ENCODE measurements around the gene PLSCR4.

Gene PLSCR4

DNA sequence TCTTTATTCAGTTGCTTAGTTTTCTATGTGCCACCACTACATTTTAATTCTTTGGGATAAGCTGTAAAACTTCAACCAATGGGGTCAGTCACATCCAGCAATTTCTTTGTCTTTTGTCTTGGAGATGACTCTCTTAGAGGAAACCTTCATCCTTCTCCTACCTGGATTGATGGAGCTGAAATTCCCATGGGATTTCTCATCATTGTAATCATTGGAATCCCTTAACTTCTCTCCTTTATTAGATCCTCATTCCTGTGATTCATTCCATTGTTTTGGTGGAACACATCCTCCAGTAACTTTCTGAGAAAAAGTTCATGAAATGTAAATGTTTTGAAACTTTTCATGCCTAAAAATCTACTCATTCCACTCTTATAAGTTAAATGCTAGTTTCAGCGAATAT, 80.3 kb downstream of the PLSCR4 start:
- WGBS, 2 experiments (ENCODE audit: insufficient coverage in 2 of 2) = no CpG with 5 or more reads among the region's 1 CpG
- Histone ChIP-seq H3K4me1 (ENCODE audit: control insufficient read depth, insufficient read depth, low read length, poor library complexity, severe bottlenecking) (peaks cover 5% of the 10 kb centered on the region), H3K4me3 (ENCODE audit: extremely low read depth, insufficient read depth, low read length, poor library complexity, severe bottlenecking) (no peak overlapping the region), H3K36me3 (ENCODE audit: control insufficient read depth, insufficient read depth, low read length) (no peaks in the 10 kb centered on the region), H3K27ac (ENCODE audit: low read depth, low read length, severe bottlenecking) (no peak overlapping the region), H3K9me3 (ENCODE audit: control insufficient read depth, low read length) (peaks cover 3% of the 10 kb centered on the region)

GRCh38 chr3:146169891-146170290, 81.0 kb downstream of the PLSCR4 start:
- Histone ChIP-seq H3K4me3 (ENCODE audit: extremely low read depth, insufficient read depth, low read length, poor library complexity, severe bottlenecking) (no peak overlapping the region), H3K4me1 (ENCODE audit: control insufficient read depth, insufficient read depth, low read length, poor library complexity, severe bottlenecking) (peaks cover 5% of the 10 kb centered on the region), H3K9me3 (ENCODE audit: control insufficient read depth, low read length) (peaks cover 3% of the 10 kb centered on the region), H3K27ac (ENCODE audit: low read depth, low read length, severe bottlenecking) (no peak overlapping the region), H3K36me3 (ENCODE audit: control insufficient read depth, insufficient read depth, low read length) (no peaks in the 10 kb centered on the region)
- 100% methylated on average over 1 of the region's 1 CpG; no CpG with 5 or more reads in 1 of the 2 experiments for WGBS, 2 experiments (ENCODE audit: insufficient coverage in 2 of 2)

- no peak overlapping the region for H3K4me3 ChIP-seq (ENCODE audit: extremely low read depth, insufficient read depth, low read length, poor library complexity, severe bottlenecking)
- H3K9me3 ChIP-seq (ENCODE audit: control insufficient read depth, low read length) = peaks cover 3% of the 10 kb centered on the region
- peaks cover 5% of the 10 kb centered on the region for H3K4me1 ChIP-seq (ENCODE audit: control insufficient read depth, insufficient read depth, low read length, poor library complexity, severe bottlenecking)
- no peaks in the 10 kb centered on the region for H3K36me3 ChIP-seq (ENCODE audit: control insufficient read depth, insufficient read depth, low read length)
- H3K27ac ChIP-seq (ENCODE audit: low read depth, low read length, severe bottlenecking) = peak overlapping the region; percentile 63
- 65% methylated on average over 2 of the region's 3 CpGs; no CpG with 5 or more reads in 1 of the 2 experiments for WGBS, 2 experiments (ENCODE audit: insufficient coverage in 2 of 2)
These were observed 84.1 kb downstream of the PLSCR4 start for GRCh38 chr3:146166826-146167225.

GRCh38 chr3:146166415-146166821, 84.5 kb downstream of the PLSCR4 start:
- peaks cover 3% of the 10 kb centered on the region for H3K9me3 ChIP-seq (ENCODE audit: control insufficient read depth, low read length)
- 100% methylated on average over 2 to 3 of the region's 4 CpGs for WGBS, 2 experiments (ENCODE audit: insufficient coverage in 2 of 2)
- peaks cover 10% of the 10 kb centered on the region for H3K4me1 ChIP-seq (ENCODE audit: control insufficient read depth, insufficient read depth, low read length, poor library complexity, severe bottlenecking)
- H3K27ac ChIP-seq (ENCODE audit: low read depth, low read length, severe bottlenecking) = peak overlapping the region; percentile 63
- H3K36me3 ChIP-seq (ENCODE audit: control insufficient read depth, insufficient read depth, low read length) = no peaks in the 10 kb centered on the region
- H3K4me3 ChIP-seq (ENCODE audit: extremely low read depth, insufficient read depth, low read length, poor library complexity, severe bottlenecking) = no peak overlapping the region

- no peak overlapping the region for H3K27ac ChIP-seq (ENCODE audit: low read depth, low read length, severe bottlenecking)
- WGBS, 2 experiments (ENCODE audit: insufficient coverage in 2 of 2) = no CpG with 5 or more reads among the region's 2 CpGs
- H3K4me1 ChIP-seq (ENCODE audit: control insufficient read depth, insufficient read depth, low read length, poor library complexity, severe bottlenecking) = peaks cover 10% of the 10 kb centered on the region
- no peak overlapping the region for H3K4me3 ChIP-seq (ENCODE audit: extremely low read depth, insufficient read depth, low read length, poor library complexity, severe bottlenecking)
- H3K9me3 ChIP-seq (ENCODE audit: control insufficient read depth, low read length) = peaks cover 3% of the 10 kb centered on the region
- no peaks in the 10 kb centered on the region for H3K36me3 ChIP-seq (ENCODE audit: control insufficient read depth, insufficient read depth, low read length)
These were observed 85.0 kb downstream of the PLSCR4 start for GRCh38 chr3:146165877-146166276.

DNA sequence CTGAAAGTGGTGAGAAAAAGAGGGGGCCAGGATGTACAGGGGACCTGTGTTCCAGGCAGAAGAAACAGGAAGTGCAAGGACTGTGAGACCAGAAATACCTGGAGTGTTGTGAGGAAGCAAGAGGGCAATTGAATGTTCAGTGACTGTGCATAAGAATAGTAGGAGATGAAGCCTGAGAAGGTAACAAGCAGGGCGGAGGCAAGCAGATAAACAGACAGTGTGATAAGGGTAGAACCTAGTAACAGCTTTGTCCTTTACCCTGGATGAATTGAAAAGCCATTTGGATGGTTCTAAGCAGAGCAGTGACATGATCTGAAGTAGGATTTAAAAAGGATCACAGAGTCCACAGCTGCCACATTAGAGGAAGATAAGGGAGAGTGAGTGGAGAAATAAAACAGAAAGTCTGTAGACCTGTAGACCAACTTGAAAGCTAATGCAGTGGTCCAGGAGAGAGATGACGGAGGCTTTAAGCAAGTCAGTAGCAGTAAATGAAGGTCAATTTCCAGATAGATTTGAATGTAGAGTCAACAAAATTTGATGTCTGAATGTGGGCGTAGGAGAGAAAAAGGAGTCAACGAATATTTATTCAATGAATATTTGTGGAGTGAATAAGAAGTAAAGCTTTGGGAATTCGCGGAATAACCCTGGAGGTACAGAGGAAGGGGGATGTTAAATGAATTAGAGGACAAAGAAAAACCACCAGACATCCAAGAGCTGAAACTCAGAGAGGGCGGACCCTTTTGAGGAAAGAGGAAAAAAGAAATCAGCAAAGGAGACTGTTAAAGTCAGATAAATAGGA, 85.7 kb downstream of the PLSCR4 start:
- WGBS, 2 experiments (ENCODE audit: insufficient coverage in 2 of 2) = 91 to 95% methylated on average over 5 to 7 of the region's 7 CpGs
- Histone ChIP-seq H3K4me1 (ENCODE audit: control insufficient read depth, insufficient read depth, low read length, poor library complexity, severe bottlenecking) (peaks cover 10% of the 10 kb centered on the region), H3K36me3 (ENCODE audit: control insufficient read depth, insufficient read depth, low read length) (no peaks in the 10 kb centered on the region), H3K4me3 (ENCODE audit: extremely low read depth, insufficient read depth, low read length, poor library complexity, severe bottlenecking) (no peak overlapping the region), H3K9me3 (ENCODE audit: control insufficient read depth, low read length) (peaks cover 3% of the 10 kb centered on the region), H3K27ac (ENCODE audit: low read depth, low read length, severe bottlenecking) (no peak overlapping the region)

DNA sequence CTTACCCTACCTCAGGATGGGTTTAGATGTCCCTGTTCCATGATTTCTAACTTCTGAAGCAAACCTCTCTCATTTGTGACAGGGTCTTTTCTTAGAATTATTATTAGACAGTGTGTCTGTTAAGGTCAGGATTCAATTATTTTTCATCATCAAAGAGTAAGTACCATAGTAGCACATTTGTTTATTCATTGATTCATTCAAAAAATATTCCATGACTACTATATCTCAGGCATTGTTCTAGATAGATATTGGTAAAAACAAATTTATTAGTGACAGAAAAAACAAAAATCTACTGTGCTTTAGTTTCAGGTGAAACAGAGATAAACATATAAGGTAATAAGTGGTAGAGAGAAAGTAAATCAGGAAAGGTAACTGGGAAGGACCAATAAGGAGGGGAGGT, 86.4 kb downstream of the PLSCR4 start:
- H3K27ac ChIP-seq (ENCODE audit: low read depth, low read length, severe bottlenecking) = no peak overlapping the region
- H3K4me3 ChIP-seq (ENCODE audit: extremely low read depth, insufficient read depth, low read length, poor library complexity, severe bottlenecking) = no peak overlapping the region
- no peaks in the 10 kb centered on the region for H3K36me3 ChIP-seq (ENCODE audit: control insufficient read depth, insufficient read depth, low read length)
- no peaks in the 10 kb centered on the region for H3K9me3 ChIP-seq (ENCODE audit: control insufficient read depth, low read length)
- peaks cover 10% of the 10 kb centered on the region for H3K4me1 ChIP-seq (ENCODE audit: control insufficient read depth, insufficient read depth, low read length, poor library complexity, severe bottlenecking)

- Histone ChIP-seq H3K4me3 (ENCODE audit: extremely low read depth, insufficient read depth, low read length, poor library complexity, severe bottlenecking) (no peak overlapping the region), H3K27ac (ENCODE audit: low read depth, low read length, severe bottlenecking) (no peak overlapping the region), H3K9me3 (ENCODE audit: control insufficient read depth, low read length) (no peaks in the 10 kb centered on the region), H3K36me3 (ENCODE audit: control insufficient read depth, insufficient read depth, low read length) (no peaks in the 10 kb centered on the region), H3K4me1 (ENCODE audit: control insufficient read depth, insufficient read depth, low read length, poor library complexity, severe bottlenecking) (peaks cover 10% of the 10 kb centered on the region)
These were observed 86.8 kb downstream of the PLSCR4 start for GRCh38 chr3:146164071-146164470.

DNA sequence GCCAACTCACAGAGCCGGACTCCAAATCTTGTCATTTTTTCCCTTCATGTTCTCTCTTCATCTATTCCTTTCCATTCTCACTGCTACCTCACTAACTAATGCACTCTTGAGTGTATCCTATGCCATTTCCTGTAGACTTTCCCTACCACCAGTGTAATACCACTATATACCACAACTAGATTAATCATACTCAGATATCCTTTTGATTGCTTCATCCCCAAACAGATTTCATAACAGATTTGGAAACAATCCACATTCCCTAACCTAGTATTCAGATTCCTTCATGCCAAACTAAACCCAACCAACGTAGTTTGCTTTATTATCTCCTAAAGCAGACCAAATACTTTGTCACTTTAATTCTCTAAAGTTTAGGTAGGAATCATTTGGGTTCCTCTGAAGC, 87.3 kb downstream of the PLSCR4 start:
- 94 to 100% methylated on average over 1 of the region's 2 CpGs for WGBS, 2 experiments (ENCODE audit: insufficient coverage in 2 of 2)
- Histone ChIP-seq H3K36me3 (ENCODE audit: control insufficient read depth, insufficient read depth, low read length) (no peaks in the 10 kb centered on the region), H3K27ac (ENCODE audit: low read depth, low read length, severe bottlenecking) (no peak overlapping the region), H3K4me1 (ENCODE audit: control insufficient read depth, insufficient read depth, low read length, poor library complexity, severe bottlenecking) (peaks cover 10% of the 10 kb centered on the region), H3K4me3 (ENCODE audit: extremely low read depth, insufficient read depth, low read length, poor library complexity, severe bottlenecking) (no peak overlapping the region), H3K9me3 (ENCODE audit: control insufficient read depth, low read length) (no peaks in the 10 kb centered on the region)

DNA sequence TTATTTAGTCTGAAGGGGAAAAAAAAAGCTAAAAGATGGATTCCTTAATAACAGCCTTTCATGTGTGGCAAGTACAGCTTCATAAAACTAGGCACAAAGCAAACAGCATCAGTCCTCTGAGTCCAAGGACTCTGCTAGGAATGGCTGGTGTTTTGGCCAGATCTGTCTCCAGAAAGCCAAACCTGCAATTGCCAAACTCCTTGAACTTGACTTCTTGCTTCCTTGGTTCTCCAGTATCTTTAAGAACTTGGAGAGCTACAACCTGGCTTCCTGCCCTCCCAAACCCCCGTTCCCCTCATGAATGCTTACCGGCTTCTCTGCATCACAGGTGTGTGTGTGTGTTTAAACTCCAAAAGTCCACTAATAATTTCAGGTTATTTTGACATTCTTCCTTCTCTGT, 88.3 kb downstream of the PLSCR4 start:
- no CpG with 5 or more reads among the region's 2 CpGs for WGBS, 2 experiments (ENCODE audit: insufficient coverage in 2 of 2)
- peaks cover 10% of the 10 kb centered on the region for H3K4me1 ChIP-seq (ENCODE audit: control insufficient read depth, insufficient read depth, low read length, poor library complexity, severe bottlenecking)
- H3K36me3 ChIP-seq (ENCODE audit: control insufficient read depth, insufficient read depth, low read length) = no peaks in the 10 kb centered on the region
- no peak overlapping the region for H3K27ac ChIP-seq (ENCODE audit: low read depth, low read length, severe bottlenecking)
- no peak overlapping the region for H3K4me3 ChIP-seq (ENCODE audit: extremely low read depth, insufficient read depth, low read length, poor library complexity, severe bottlenecking)
- no peaks in the 10 kb centered on the region for H3K9me3 ChIP-seq (ENCODE audit: control insufficient read depth, low read length)

- H3K27ac ChIP-seq (ENCODE audit: low read depth, low read length, severe bottlenecking) = peak overlapping the region; percentile 84
- 81 to 92% methylated on average over 11 to 14 of the region's 15 CpGs for WGBS, 2 experiments (ENCODE audit: insufficient coverage in 2 of 2)
- H3K9me3 ChIP-seq (ENCODE audit: control insufficient read depth, low read length) = no peaks in the 10 kb centered on the region
- peaks cover 10% of the 10 kb centered on the region for H3K4me1 ChIP-seq (ENCODE audit: control insufficient read depth, insufficient read depth, low read length, poor library complexity, severe bottlenecking)
- no peaks in the 10 kb centered on the region for H3K36me3 ChIP-seq (ENCODE audit: control insufficient read depth, insufficient read depth, low read length)
- peak overlapping the region; percentile 74 for H3K4me3 ChIP-seq (ENCODE audit: extremely low read depth, insufficient read depth, low read length, poor library complexity, severe bottlenecking)
These were observed 89.3 kb downstream of the PLSCR4 start for GRCh38 chr3:146161663-146162002.
